ENCODE results near the gene NOP10.

NOP10 gene

GRCh38 chr15:34336991-34337556, 5.9 kb downstream of the NOP10 start:
- no peak for DNase-seq

GRCh38 chr15:34336231-34336990, 6.5 kb downstream of the NOP10 start:
- no peak for DNase-seq

More at GRCh38 chr15:34336991-34337556, 5.9 kb downstream of the NOP10 start:
- in situ Hi-C loops (cut with HindIII; ENCODE audit: low pct_ligation_motif_present, low pct_unique_long_range_greater_than_20kb, low sequenced_read_pairs), result no loop called here

GRCh38 chr15:34335176-34336032, 7.5 kb downstream of the NOP10 start:
- in situ Hi-C loops (cut with HindIII; ENCODE audit: low pct_ligation_motif_present, low pct_unique_long_range_greater_than_20kb, low sequenced_read_pairs), result no loop called here
- no peak for DNase-seq

More at GRCh38 chr15:34336231-34336990, 6.5 kb downstream of the NOP10 start:
- in situ Hi-C loops (cut with HindIII; ENCODE audit: low pct_ligation_motif_present, low pct_unique_long_range_greater_than_20kb, low sequenced_read_pairs), result no loop called here

GRCh38 chr15:34334672-34335071, 8.3 kb downstream of the NOP10 start:
- in situ Hi-C loops (cut with HindIII; ENCODE audit: low pct_ligation_motif_present, low pct_unique_long_range_greater_than_20kb, low sequenced_read_pairs), result no loop called here
- DNase-seq, result no peak

- in situ Hi-C loops (cut with HindIII; ENCODE audit: low pct_ligation_motif_present, low pct_unique_long_range_greater_than_20kb, low sequenced_read_pairs), result no loop called here
- DNase-seq, result no peak
Measured at GRCh38 chr15:34332553-34333120, 10.3 kb downstream of the NOP10 start.

GRCh38 chr15:34331809-34332208, 11.1 kb downstream of the NOP10 start:
- in situ Hi-C loops (cut with HindIII; ENCODE audit: low pct_ligation_motif_present, low pct_unique_long_range_greater_than_20kb, low sequenced_read_pairs), result no loop called here
- no peak for DNase-seq

- in situ Hi-C loops (cut with HindIII; ENCODE audit: low pct_ligation_motif_present, low pct_unique_long_range_greater_than_20kb, low sequenced_read_pairs), result no loop called here
- DNase-seq, result no peak
Measured at GRCh38 chr15:34330279-34330678, 12.7 kb downstream of the NOP10 start.

GRCh38 chr15:34329006-34329405, 13.9 kb downstream of the NOP10 start:
- in situ Hi-C loops (cut with HindIII; ENCODE audit: low pct_ligation_motif_present, low pct_unique_long_range_greater_than_20kb, low sequenced_read_pairs), result no loop called here
- no peak for DNase-seq

- in situ Hi-C loops (cut with HindIII; ENCODE audit: low pct_ligation_motif_present, low pct_unique_long_range_greater_than_20kb, low sequenced_read_pairs), result no loop called here
- DNase-seq, result no peak
Measured at GRCh38 chr15:34327906-34328305, 15.0 kb downstream of the NOP10 start.

GRCh38 chr15:34325368-34325767, 17.6 kb downstream of the NOP10 start:
- no peak for DNase-seq
- in situ Hi-C loops (cut with HindIII; ENCODE audit: low pct_ligation_motif_present, low pct_unique_long_range_greater_than_20kb, low sequenced_read_pairs), result no loop called here

- no peak for DNase-seq
- in situ Hi-C loops (cut with HindIII; ENCODE audit: low pct_ligation_motif_present, low pct_unique_long_range_greater_than_20kb, low sequenced_read_pairs), result no loop called here
Measured at GRCh38 chr15:34324933-34325332, 18.0 kb downstream of the NOP10 start.

- no peak for DNase-seq
Measured at GRCh38 chr15:34323217-34323616, 19.7 kb downstream of the NOP10 start.

GRCh38 chr15:34318277-34319079, 24.5 kb downstream of the NOP10 start:
- in situ Hi-C loops (cut with HindIII; ENCODE audit: low pct_ligation_motif_present, low pct_unique_long_range_greater_than_20kb, low sequenced_read_pairs), result no loop called here
- DNase-seq, result peak; percentile 75

More at GRCh38 chr15:34323217-34323616, 19.7 kb downstream of the NOP10 start:
- in situ Hi-C loops (cut with HindIII; ENCODE audit: low pct_ligation_motif_present, low pct_unique_long_range_greater_than_20kb, low sequenced_read_pairs), result no loop called here

- in situ Hi-C loops (cut with HindIII; ENCODE audit: low pct_ligation_motif_present, low pct_unique_long_range_greater_than_20kb, low sequenced_read_pairs), result no loop called here
- no peak for DNase-seq
Measured at GRCh38 chr15:34314491-34315490, 28.1 kb downstream of the NOP10 start.

- in situ Hi-C loops (cut with HindIII; ENCODE audit: low pct_ligation_motif_present, low pct_unique_long_range_greater_than_20kb, low sequenced_read_pairs), result no loop called here
- DNase-seq, result no peak
Measured at GRCh38 chr15:34311563-34311962, 31.4 kb downstream of the NOP10 start.

GRCh38 chr15:34304613-34305012, 38.3 kb downstream of the NOP10 start:
- DNase-seq, result no peak
- in situ Hi-C loops (cut with HindIII; ENCODE audit: low pct_ligation_motif_present, low pct_unique_long_range_greater_than_20kb, low sequenced_read_pairs), result no loop called here

GRCh38 chr15:34301058-34301457, 41.9 kb downstream of the NOP10 start:
- in situ Hi-C loops (cut with HindIII; ENCODE audit: low pct_ligation_motif_present, low pct_unique_long_range_greater_than_20kb, low sequenced_read_pairs), result no loop called here
- no peak for DNase-seq
